Activated CD4-positive, alpha-beta T cell treated with anti-CD3 and anti-CD28 coated beads, Interleukin-2, Interleukin-4, amounts not matched to agents 100 ng/mL and 50 ng/mL, durations not matched to agents 16 hours and 8 hours (primary cell): ENCODE data around the gene MANF.
"Not testable (repeated sequence)": the region's sequence is repeated elsewhere in the genome, so short reads cannot be mapped to it uniquely, and the experiment has no call there.

Experiments
- DNase-seq: peaks from one replicate; pipeline ENCODE4 v3.0.0-alpha.2; 2020; ENCODE audit warnings: low spot score

MANF gene

GRCh38 chr3:51373658-51374421 is 11.3 kb upstream of the MANF start:
- DNase-seq: no peak

GRCh38 chr3:51374456-51374855 is 10.6 kb upstream of the MANF start:
- no peak for DNase-seq

GRCh38 chr3:51375136-51375535 is 10.0 kb upstream of the MANF start:
- no peak for DNase-seq

GRCh38 chr3:51375571-51375970 is 9.5 kb upstream of the MANF start:
- no peak for DNase-seq

- no peak for DNase-seq
Measured at GRCh38 chr3:51378065-51378464, 7.0 kb upstream of the MANF start.

GRCh38 chr3:51378726-51379125 is 6.4 kb upstream of the MANF start:
- no peak for DNase-seq

GRCh38 chr3:51379301-51379700 is 5.8 kb upstream of the MANF start:
- DNase-seq: no peak

GRCh38 chr3:51379746-51380455 is 5.2 kb upstream of the MANF start:
- DNase-seq: no peak

- no peak for DNase-seq
Measured at GRCh38 chr3:51380601-51381332, 4.3 kb upstream of the MANF start.

- no peak for DNase-seq
Measured at GRCh38 chr3:51381333-51381705, 3.8 kb upstream of the MANF start.

- DNase-seq: no peak
Measured at GRCh38 chr3:51382076-51382745, 2.9 kb upstream of the MANF start.

GRCh38 chr3:51382947-51383578 is 2.0 kb upstream of the MANF start:
- DNase-seq: no peak

- peak; percentile 26 for DNase-seq
Measured at GRCh38 chr3:51384055-51384725, 901 bp upstream of the MANF start.

- DNase-seq: no peak
Measured at GRCh38 chr3:51385621-51386091, 565 bp downstream of the MANF start.

GRCh38 chr3:51386159-51386851 is 1.2 kb downstream of the MANF start:
- DNase-seq: no peak

GRCh38 chr3:51386852-51387229 is 1.8 kb downstream of the MANF start:
- no peak for DNase-seq

- DNase-seq: not testable (repeated sequence)
Measured at GRCh38 chr3:51387281-51387680, 2.2 kb downstream of the MANF start.

- no peak for DNase-seq
Measured at GRCh38 chr3:51388286-51389029, 3.4 kb downstream of the MANF start.

- DNase-seq: peak; percentile 55
Measured at GRCh38 chr3:51389423-51390183, 4.5 kb downstream of the MANF start.
